Activated CD4-positive, CD25-positive, alpha-beta regulatory T cell treated with anti-CD3 and anti-CD28 coated beads, Interleukin-2, amount 50 U/mL, for 16 hours (primary cell): ENCODE measurements around the gene SLC47A1.

Experiments used
- DNase-seq: peaks from one replicate; pipeline ENCODE4 v3.0.0-alpha.2; 2020; ENCODE audit warnings: low read depth, low spot score

Gene SLC47A1

DNA sequence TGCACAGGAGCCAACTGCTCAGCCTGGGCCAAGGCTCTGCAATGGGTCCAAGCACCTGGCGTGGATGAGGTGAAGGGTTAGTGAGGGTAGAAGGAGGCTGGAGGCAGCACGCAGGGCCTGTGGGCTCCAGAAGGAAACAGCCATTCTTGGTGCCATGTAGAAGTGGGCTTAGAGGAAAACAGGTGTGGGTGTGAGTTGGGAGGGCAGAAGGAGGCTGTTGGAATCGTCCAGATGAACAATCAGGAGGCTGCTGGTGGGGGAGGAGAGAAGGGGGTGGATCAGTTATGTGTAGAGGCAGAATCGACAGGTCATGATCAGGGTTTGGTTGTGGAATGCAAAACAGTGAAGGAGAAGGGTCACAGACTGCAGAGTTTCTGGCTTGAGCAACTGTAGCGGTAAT, 63.2 kb downstream of the SLC47A1 start:
- DNase-seq = no peak

DNA sequence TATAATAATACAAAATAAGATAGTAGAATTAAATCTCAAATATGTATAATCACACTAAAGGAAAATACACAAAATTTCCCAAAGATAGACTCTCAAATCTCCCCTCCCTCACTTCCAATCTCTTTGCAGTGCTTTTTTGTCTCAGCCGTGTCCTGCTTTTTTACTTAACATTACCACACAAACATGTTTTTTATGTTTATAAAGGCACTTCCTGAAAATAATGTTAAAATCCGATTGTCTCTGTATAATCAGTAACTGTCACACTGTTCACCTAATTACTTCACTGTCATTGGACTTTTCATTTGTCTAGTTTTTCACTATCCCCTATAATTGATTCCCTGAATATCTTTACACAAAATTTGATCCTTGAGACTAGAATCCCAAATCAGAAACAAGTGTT, 76.7 kb downstream of the SLC47A1 start:
- DNase-seq = no peak

GRCh38 chr17:19610879-19611278, 77.2 kb downstream of the SLC47A1 start:
- no peak for DNase-seq

DNA sequence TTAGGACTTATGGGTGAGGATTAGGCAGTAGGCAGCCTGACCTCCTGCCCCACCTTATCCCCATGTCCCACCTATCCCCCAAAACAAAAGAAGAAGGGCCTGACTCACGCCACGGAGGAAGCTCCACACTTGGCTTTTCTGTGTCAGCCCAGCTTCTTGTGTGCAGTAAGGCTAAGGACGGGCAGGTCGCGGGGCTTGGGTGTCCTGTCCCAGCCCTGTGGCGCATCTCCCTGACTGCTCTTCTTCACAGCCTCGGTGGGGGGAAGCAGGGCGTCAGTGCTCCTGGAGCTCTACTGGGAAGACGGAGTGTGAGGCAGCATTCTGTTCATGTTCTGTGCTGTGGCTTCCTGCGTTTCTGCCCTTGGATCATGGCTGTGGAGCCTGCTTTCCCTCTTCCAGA, 80.3 kb downstream of the SLC47A1 start:
- no peak for DNase-seq

GRCh38 chr17:19614900-19615299, 81.2 kb downstream of the SLC47A1 start:
- no peak for DNase-seq

- no peak for DNase-seq
Observed at GRCh38 chr17:19618015-19618414, 84.4 kb downstream of the SLC47A1 start.

DNA sequence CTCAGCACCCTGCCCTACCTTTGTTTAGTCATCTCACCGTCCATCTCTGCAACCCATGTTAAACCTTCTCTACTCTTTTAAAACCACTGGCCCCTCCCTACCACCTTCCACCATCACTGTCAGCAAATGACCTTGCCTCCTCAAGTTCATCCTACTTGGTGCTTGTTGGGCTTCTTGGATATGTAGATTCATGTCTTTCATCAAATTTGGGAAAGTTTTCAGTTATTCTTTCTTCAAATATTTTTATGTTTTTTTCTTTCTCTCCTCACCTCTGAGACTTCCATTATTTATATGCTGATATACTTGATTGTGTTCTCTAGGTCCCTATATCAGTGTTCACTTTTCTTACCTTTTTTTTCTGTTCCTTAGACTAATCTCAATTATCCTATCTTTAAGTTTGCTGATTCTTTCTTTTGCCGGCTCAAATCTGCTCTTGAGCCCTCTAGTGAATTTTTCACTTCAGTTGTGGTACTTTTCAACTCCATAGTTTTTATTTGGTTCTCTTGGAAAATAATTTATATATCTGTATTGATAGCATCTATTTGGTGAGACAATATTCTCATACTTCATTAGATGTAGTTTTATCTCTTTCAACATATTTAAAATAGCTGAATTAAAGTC, 86.2 kb downstream of the SLC47A1 start:
- no peak for DNase-seq

GRCh38 chr17:19621697-19622096, 88.0 kb downstream of the SLC47A1 start:
- no peak for DNase-seq

- DNase-seq = no peak
Observed at GRCh38 chr17:19626079-19626478, 92.4 kb downstream of the SLC47A1 start.
